ENCODE measurements around the gene ZNF445. TPM values are rescaled to one million over a fixed set of nuclear protein-coding genes. Genes with fewer than 3 reads are reported as not detected.

Gene ZNF445
- total and polyA plus RNA-seq, 2 of the 8 experiments (the other 6 are each of a cell fraction or from before 2014, with no cell fraction given): 3.3 to 26.3 TPM

- TF ChIP-seq CHD7 (IDR thresholded peaks at IDR 0.05; ENCODE audit: insufficient replicate concordance, low read length) (no peak), EZH2 (IDR thresholded peaks at IDR 0.05; ENCODE audit: low read depth, low read length, severe bottlenecking) (no peak), RBBP5 (IDR thresholded peaks at IDR 0.05; ENCODE audit: borderline replicate concordance, low read depth, low read length) (no peak), MAFK (IDR thresholded peaks at IDR 0.05; ENCODE audit: low read depth, low read length) (no peak), JUN (IDR thresholded peaks at IDR 0.05; ENCODE audit: low read depth, low read length) (no peak), RNF2 (IDR thresholded peaks at IDR 0.05; ENCODE audit: borderline replicate concordance, low read depth, low read length, missing control alignments, poor library complexity, severe bottlenecking) (no peak), HDAC2 (IDR thresholded peaks at IDR 0.05; ENCODE audit: borderline replicate concordance in 1 of 2, low read depth in 2 of 2, low read length in 2 of 2) (no peak), CBX5 (IDR thresholded peaks at IDR 0.05; ENCODE audit: low read depth, low read length) (no peak), YY1 (IDR thresholded peaks at IDR 0.05; ENCODE audit: low read depth, low read length) (no peak), NANOG (IDR thresholded peaks at IDR 0.05; ENCODE audit: insufficient read depth, low read depth, low read length, poor library complexity, severe bottlenecking) (no peak), SIX5 (IDR thresholded peaks at IDR 0.05; ENCODE audit: low read depth, low read length) (no peak)
Observed at GRCh38 chr3:44454258-44454657, 23.2 kb downstream of the ZNF445 start (continued).
